Liver (tissue), 9 donors: Measurements from ENCODE around the gene OR10A5. TPM values are rescaled to one million over a fixed set of nuclear protein-coding genes. Genes with fewer than 3 reads are reported as not detected.

ENCODE experiments used
- DNase-seq: peaks from one replicate; pipeline ENCODE4 v3.0.0-alpha.2; 2017; ENCODE audit warnings: low spot score
- H3K27ac ChIP-seq, 2 donors: one replicate each; pipeline ENCODE4 v1.7.0; 2013; ENCODE audit warnings: inconsistent platforms in 2 of 2, low read length in 2 of 2, control low read depth in 1 of 2, low read depth in 1 of 2, mild to moderate bottlenecking in 1 of 2
- H3K27me3 ChIP-seq, 4 donors: one replicate each; pipeline versions ENCODE4 v1.6.1 to v1.7.0; 2013; ENCODE audit warnings: low read length in 3 of 4, inconsistent platforms in 1 of 4, mild to moderate bottlenecking in 1 of 4, moderate library complexity in 1 of 4; ENCODE audit not compliant: control insufficient read depth in 4 of 4, insufficient read depth in 4 of 4
- H3K36me3 ChIP-seq, 4 donors: one replicate each; pipeline versions ENCODE4 v1.6.1 to v1.7.0; 2013; ENCODE audit warnings: low read length in 3 of 4, mild to moderate bottlenecking in 3 of 4, low read depth in 1 of 4, moderate library complexity in 1 of 4; ENCODE audit not compliant: control insufficient read depth in 4 of 4, insufficient read depth in 3 of 4
- H3K4me1 ChIP-seq, 4 donors: one replicate each; pipeline versions ENCODE4 v1.6.1 to v1.7.0; 2013; ENCODE audit warnings: low read length in 3 of 4, mild to moderate bottlenecking in 3 of 4, moderate library complexity in 1 of 4; ENCODE audit not compliant: control insufficient read depth in 4 of 4, insufficient read depth in 4 of 4
- H3K4me3 ChIP-seq, 3 donors: one replicate each; pipeline versions ENCODE4 v1.6.1 to v1.7.0; 2013; ENCODE audit warnings: low read length in 3 of 3, control low read depth in 1 of 3, low read depth in 1 of 3, mild to moderate bottlenecking in 1 of 3
- H3K9ac ChIP-seq, 2 donors: one replicate each; pipeline ENCODE4 v1.7.0; 2013; ENCODE audit warnings: low read length in 2 of 2, mild to moderate bottlenecking in 2 of 2, moderate library complexity in 2 of 2, control low read depth in 1 of 2, low read depth in 1 of 2
- H3K9me3 ChIP-seq, 4 donors: one replicate each; pipeline versions ENCODE4 v1.6.1 to v1.7.0; 2013; ENCODE audit warnings: low read length in 3 of 4; ENCODE audit not compliant: control insufficient read depth in 4 of 4
- CTCF ChIP-seq: fragments of 150-350 bp; IDR thresholded peaks from 2 replicates; pipeline ENCODE4 v1.5.1; 2017; ENCODE audit warnings: improper control_type of control experiment, low read depth, low read length; ENCODE audit not compliant: missing input control
- EGR1 ChIP-seq, 2 donors: IDR thresholded peaks; 2 replicates each; pipeline ENCODE4 v1.6.1; 2016 to 2018; ENCODE audit warnings: antibody characterized with exemption in 2 of 2, low read depth in 2 of 2
- FOXA1 ChIP-seq: IDR thresholded peaks from 2 replicates; pipeline ENCODE4 v1.6.1; 2016; ENCODE audit warnings: antibody characterized with exemption
- FOXA2 ChIP-seq: IDR thresholded peaks from 2 replicates; pipeline ENCODE4 v1.6.1; 2016; ENCODE audit warnings: antibody characterized with exemption
- GABPA ChIP-seq, 2 donors: IDR thresholded peaks in 1 of 2; conservative IDR thresholded peaks in 1 of 2; 2 replicates each; pipeline ENCODE4 v1.6.1; 2016; ENCODE audit warnings: antibody characterized with exemption in 2 of 2, mild to moderate bottlenecking in 1 of 2, moderate library complexity in 1 of 2
- HNF4A ChIP-seq, 2 donors: conservative IDR thresholded peaks; 2 replicates each; pipeline ENCODE4 v1.6.1; 2016; ENCODE audit warnings: antibody characterized with exemption in 2 of 2, mild to moderate bottlenecking in 2 of 2
- HNF4G ChIP-seq: IDR thresholded peaks from 2 replicates; pipeline ENCODE4 v1.6.1; 2016; ENCODE audit warnings: antibody characterized with exemption
- JUND ChIP-seq, 2 donors: IDR thresholded peaks; 2 replicates each; pipeline ENCODE4 v1.6.1; 2016; ENCODE audit warnings: antibody characterized with exemption in 2 of 2
- MAX ChIP-seq: IDR thresholded peaks from 2 replicates; pipeline ENCODE4 v1.6.1; 2016; ENCODE audit warnings: antibody characterized with exemption
- NR2F2 ChIP-seq: IDR thresholded peaks from 2 replicates; pipeline ENCODE4 v1.6.1; 2016; ENCODE audit warnings: antibody characterized with exemption
- RAD21 ChIP-seq, 2 donors: IDR thresholded peaks; 2 replicates each; pipeline ENCODE4 v1.6.1; 2016; ENCODE audit warnings: antibody characterized with exemption in 2 of 2, mild to moderate bottlenecking in 2 of 2
- RXRA ChIP-seq, 2 donors: IDR thresholded peaks; 2 replicates each; pipeline ENCODE4 v1.6.1; 2017 to 2018; ENCODE audit warnings: antibody characterized with exemption in 2 of 2, mild to moderate bottlenecking in 1 of 2
- SP1 ChIP-seq: IDR thresholded peaks from 2 replicates; pipeline ENCODE4 v1.6.1; 2018; ENCODE audit warnings: antibody characterized with exemption, mild to moderate bottlenecking
- TAF1 ChIP-seq: conservative IDR thresholded peaks from 2 replicates; pipeline ENCODE4 v1.6.1; 2016; ENCODE audit warnings: antibody characterized with exemption, mild to moderate bottlenecking
- YY1 ChIP-seq: IDR thresholded peaks from 2 replicates; pipeline ENCODE4 v1.6.1; 2016; ENCODE audit warnings: antibody characterized with exemption, mild to moderate bottlenecking
- WGBS: extraction: QIAGEN DNeasy Blood & Tissue Kit; methylation state at CpG from one replicate; pipeline ENCODE4 v1.1.7; 2013; 5-methylcytosine and 5-hydroxymethylcytosine counted together
- polyA plus RNA-seq, 2 donors: library from polyadenylated mRNA; stranded (reverse) in 1 of 2; unstranded in 1 of 2; fragments of 200-250 nt in 1 of 2; fragments of >200 nt in 1 of 2; fragmentation: Nextera tagmentation in 1 of 2; extraction: Ambion mirVana in 1 of 2; gene quantifications; one replicate each; pipeline versions ENCODE4 v1.2.1 to v1.2.3, GENCODE V29; 2013 to 2015
- total RNA-seq, 2 donors: library from RNA; depleted of rRNA; stranded (reverse); fragments of >200 nt; gene quantifications; one replicate each; pipeline ENCODE4 v1.2.3, GENCODE V29; 2014
- TF ChIP-seq, protein P1 (sequence below): IDR thresholded peaks from 2 replicates; pipeline ENCODE4 v1.6.1; 2016; ENCODE audit warnings: antibody characterized with exemption
- TF ChIP-seq, protein P2 (sequence below): IDR thresholded peaks from 2 replicates; pipeline ENCODE4 v1.6.1; 2016; ENCODE audit warnings: antibody characterized with exemption
- TF ChIP-seq, protein P3 (sequence below): IDR thresholded peaks from 2 replicates; pipeline ENCODE4 v1.6.1; 2016; ENCODE audit warnings: antibody characterized with exemption, mild to moderate bottlenecking
- donor health status: healthy.
- donor health status: healthy.
- donor health status: healthy.
- donor health status: healthy.
- donor health status: healthy.

OR10A5 gene
- total and polyA plus RNA-seq, 4 donors = not detected

DNA sequence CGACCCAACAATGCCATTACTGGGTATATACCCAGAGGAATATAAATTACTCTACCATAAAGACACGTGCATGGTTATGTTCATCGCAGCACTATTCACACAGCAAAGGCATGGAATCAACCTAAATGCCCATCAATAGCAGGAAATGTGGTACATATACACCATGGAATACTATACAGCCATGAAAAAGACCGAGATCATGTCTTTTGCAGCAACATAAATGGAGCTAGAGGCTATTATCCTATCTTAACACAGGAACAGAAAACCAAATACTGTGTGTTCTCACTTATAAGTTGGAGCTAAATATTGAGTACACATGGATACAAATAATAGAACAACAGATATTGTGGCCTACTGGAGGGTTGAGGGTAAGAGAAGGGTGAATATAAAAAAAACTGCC, 43.3 kb downstream of the OR10A5 start:
- no peaks in the 10 kb centered on the region for H3K4me1 ChIP-seq
- H3K4me3 ChIP-seq = no peak overlapping the region
- DNase-seq = no peak
- no peaks in the 10 kb centered on the region for H3K36me3 ChIP-seq
- H3K9me3 ChIP-seq = no peaks in the 10 kb centered on the region
- H3K27me3 ChIP-seq = peaks cover 0 to 10% (median 2%) of the 10 kb centered on the region in 4 donors
- TF ChIP-seq YY1 = no peak
- TF ChIP-seq FOXA1 = no peak
- no peak for TF ChIP-seq RAD21 (IDR thresholded peaks at IDR 0.05)
- no peak for TF ChIP-seq FOXA2
- TF ChIP-seq, protein P1, sequence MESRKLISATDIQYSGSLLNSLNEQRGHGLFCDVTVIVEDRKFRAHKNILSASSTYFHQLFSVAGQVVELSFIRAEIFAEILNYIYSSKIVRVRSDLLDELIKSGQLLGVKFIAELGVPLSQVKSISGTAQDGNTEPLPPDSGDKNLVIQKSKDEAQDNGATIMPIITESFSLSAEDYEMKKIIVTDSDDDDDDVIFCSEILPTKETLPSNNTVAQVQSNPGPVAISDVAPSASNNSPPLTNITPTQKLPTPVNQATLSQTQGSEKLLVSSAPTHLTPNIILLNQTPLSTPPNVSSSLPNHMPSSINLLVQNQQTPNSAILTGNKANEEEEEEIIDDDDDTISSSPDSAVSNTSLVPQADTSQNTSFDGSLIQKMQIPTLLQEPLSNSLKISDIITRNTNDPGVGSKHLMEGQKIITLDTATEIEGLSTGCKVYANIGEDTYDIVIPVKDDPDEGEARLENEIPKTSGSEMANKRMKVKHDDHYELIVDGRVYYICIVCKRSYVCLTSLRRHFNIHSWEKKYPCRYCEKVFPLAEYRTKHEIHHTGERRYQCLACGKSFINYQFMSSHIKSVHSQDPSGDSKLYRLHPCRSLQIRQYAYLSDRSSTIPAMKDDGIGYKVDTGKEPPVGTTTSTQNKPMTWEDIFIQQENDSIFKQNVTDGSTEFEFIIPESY = no peak
- TF ChIP-seq GABPA (IDR thresholded peaks at IDR 0.05 in 1 of 2, conservative IDR thresholded peaks at IDR 0.05 in 1 of 2) = no peak
- no peak for TF ChIP-seq MAX
- TF ChIP-seq JUND (IDR thresholded peaks at IDR 0.05) = no peak
- TF ChIP-seq, protein P2, sequence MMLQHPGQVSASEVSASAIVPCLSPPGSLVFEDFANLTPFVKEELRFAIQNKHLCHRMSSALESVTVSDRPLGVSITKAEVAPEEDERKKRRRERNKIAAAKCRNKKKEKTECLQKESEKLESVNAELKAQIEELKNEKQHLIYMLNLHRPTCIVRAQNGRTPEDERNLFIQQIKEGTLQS = no peak
- no peak for TF ChIP-seq HNF4G
- TF ChIP-seq EGR1 (IDR thresholded peaks at IDR 0.05; ENCODE audit: low read depth in 2 of 2) = no peak
- no peak for TF ChIP-seq TAF1
- TF ChIP-seq, protein P3, sequence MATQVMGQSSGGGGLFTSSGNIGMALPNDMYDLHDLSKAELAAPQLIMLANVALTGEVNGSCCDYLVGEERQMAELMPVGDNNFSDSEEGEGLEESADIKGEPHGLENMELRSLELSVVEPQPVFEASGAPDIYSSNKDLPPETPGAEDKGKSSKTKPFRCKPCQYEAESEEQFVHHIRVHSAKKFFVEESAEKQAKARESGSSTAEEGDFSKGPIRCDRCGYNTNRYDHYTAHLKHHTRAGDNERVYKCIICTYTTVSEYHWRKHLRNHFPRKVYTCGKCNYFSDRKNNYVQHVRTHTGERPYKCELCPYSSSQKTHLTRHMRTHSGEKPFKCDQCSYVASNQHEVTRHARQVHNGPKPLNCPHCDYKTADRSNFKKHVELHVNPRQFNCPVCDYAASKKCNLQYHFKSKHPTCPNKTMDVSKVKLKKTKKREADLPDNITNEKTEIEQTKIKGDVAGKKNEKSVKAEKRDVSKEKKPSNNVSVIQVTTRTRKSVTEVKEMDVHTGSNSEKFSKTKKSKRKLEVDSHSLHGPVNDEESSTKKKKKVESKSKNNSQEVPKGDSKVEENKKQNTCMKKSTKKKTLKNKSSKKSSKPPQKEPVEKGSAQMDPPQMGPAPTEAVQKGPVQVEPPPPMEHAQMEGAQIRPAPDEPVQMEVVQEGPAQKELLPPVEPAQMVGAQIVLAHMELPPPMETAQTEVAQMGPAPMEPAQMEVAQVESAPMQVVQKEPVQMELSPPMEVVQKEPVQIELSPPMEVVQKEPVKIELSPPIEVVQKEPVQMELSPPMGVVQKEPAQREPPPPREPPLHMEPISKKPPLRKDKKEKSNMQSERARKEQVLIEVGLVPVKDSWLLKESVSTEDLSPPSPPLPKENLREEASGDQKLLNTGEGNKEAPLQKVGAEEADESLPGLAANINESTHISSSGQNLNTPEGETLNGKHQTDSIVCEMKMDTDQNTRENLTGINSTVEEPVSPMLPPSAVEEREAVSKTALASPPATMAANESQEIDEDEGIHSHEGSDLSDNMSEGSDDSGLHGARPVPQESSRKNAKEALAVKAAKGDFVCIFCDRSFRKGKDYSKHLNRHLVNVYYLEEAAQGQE = no peak
- no peak for TF ChIP-seq NR2F2
- no peak for TF ChIP-seq SP1
- TF ChIP-seq RXRA (IDR thresholded peaks at IDR 0.05) = no peak
- no peak for TF ChIP-seq HNF4A (conservative IDR thresholded peaks at IDR 0.05)
- 86% methylated on average over 4 of the region's 4 CpGs for WGBS
- no peak overlapping the region for H3K27ac ChIP-seq
- H3K9ac ChIP-seq = no peak overlapping the region

DNA sequence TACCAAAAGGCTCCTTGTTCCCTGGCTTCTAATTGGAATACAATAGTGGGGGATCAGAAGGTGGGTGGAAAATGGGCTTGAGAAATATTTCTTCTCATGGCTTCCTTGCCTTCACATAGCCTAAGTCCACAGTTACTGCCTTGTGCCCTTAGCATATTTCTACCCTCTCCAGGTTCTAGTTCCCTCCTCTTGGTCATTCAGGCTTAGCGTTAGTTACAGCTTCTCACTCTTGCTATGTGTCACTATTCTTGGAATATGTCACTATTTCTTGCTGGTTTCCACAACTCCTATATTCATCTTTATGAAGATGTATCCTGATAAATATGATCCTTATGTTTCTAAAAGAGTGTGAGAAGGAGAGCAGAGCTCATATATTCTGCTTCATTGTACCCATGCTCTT, 44.4 kb downstream of the OR10A5 start:
- no peaks in the 10 kb centered on the region for H3K36me3 ChIP-seq
- H3K9me3 ChIP-seq = no peaks in the 10 kb centered on the region
- H3K4me3 ChIP-seq = no peak overlapping the region
- H3K9ac ChIP-seq = no peak overlapping the region
- WGBS = 72% methylated on average over 1 of the region's 1 CpG
- H3K27ac ChIP-seq = no peak overlapping the region
- peaks cover 0 to 7% (median 0%) of the 10 kb centered on the region in 4 donors for H3K27me3 ChIP-seq
- DNase-seq = no peak
- no peaks in the 10 kb centered on the region for H3K4me1 ChIP-seq
- TF ChIP-seq, protein P1 = no peak
- TF ChIP-seq EGR1 (IDR thresholded peaks at IDR 0.05; ENCODE audit: low read depth in 2 of 2) (no peak), CTCF (no peak), TAF1 (no peak), YY1 (no peak), JUND (IDR thresholded peaks at IDR 0.05) (no peak), FOXA2 (no peak), RAD21 (IDR thresholded peaks at IDR 0.05) (no peak), RXRA (IDR thresholded peaks at IDR 0.05) (no peak), FOXA1 (no peak), HNF4G (no peak), GABPA (IDR thresholded peaks at IDR 0.05 in 1 of 2, conservative IDR thresholded peaks at IDR 0.05 in 1 of 2) (no peak)
- TF ChIP-seq, protein P2 = no peak
- TF ChIP-seq, protein P3 = no peak
